Activated CD4-positive, alpha-beta T cell treated with anti-CD3 and anti-CD28 coated beads for 36 hours (primary cell): Measurements from ENCODE around the gene CDK10. TPM values are rescaled to one million over a fixed set of nuclear protein-coding genes. Genes with fewer than 3 reads are reported as not detected.

ENCODE experiments used
- ATAC-seq: fragments of 200-7000 bp; cut with Tn5 transposase; one replicate; pipeline ENCODE4 v1.10.0; 2021; ENCODE audit warnings: mild to moderate bottlenecking, moderate library complexity
- CTCF ChIA-PET: fragments of 350-600 bp; sonication (Branson Sonifier 250); formaldehyde crosslinking; loops from one replicate; lab custom pipeline; 2021; ENCODE audit warnings: antibody characterized with exemption; lab: Charles Lee
- POLR2A ChIA-PET: fragments of 350-600 bp; sonication (Branson Sonifier 250); formaldehyde crosslinking; loops from one replicate; lab custom pipeline; 2021; ENCODE audit warnings: antibody characterized with exemption, inconsistent platforms; lab: Charles Lee
- DNase-seq: peaks from one replicate; pipeline ENCODE4 v3.0.0-alpha.2; 2020
- H3K27ac Mint-ChIP-seq: one replicate; pipeline ENCODE4 v1.8.0; 2021; ENCODE audit warnings: mixed read lengths
- H3K27me3 Mint-ChIP-seq: one replicate; pipeline ENCODE4 v1.8.0; 2021; ENCODE audit warnings: mixed read lengths
- H3K36me3 Mint-ChIP-seq: one replicate; pipeline ENCODE4 v1.8.0; 2021; ENCODE audit warnings: low read depth, mixed read lengths
- H3K4me1 Mint-ChIP-seq: one replicate; pipeline ENCODE4 v1.8.0; 2021; ENCODE audit warnings: mixed read lengths
- H3K4me3 Mint-ChIP-seq: one replicate; pipeline ENCODE4 v1.8.0; 2021; ENCODE audit warnings: mild to moderate bottlenecking, moderate library complexity, mixed read lengths
- H3K9me3 Mint-ChIP-seq: one replicate; pipeline ENCODE4 v1.8.0; 2021; ENCODE audit warnings: low read depth, mixed read lengths
- intact Hi-C, 2 experiments: fragments of 100-400 bp; cut with DNase I in 1 of 2; cut with micrococcal nuclease in 1 of 2; formaldehyde crosslinking; loops; one replicate each; pipeline versions ENCODE4 v1.14.2 to v1.15.1; 2022 to 2024; cut with DNase I, micrococcal nuclease
- total RNA-seq, 2 experiments: library from RNA; stranded (reverse); gene quantifications; one replicate each; pipeline ENCODE4 v1.2.3, GENCODE V29; 2021

Gene CDK10
- total RNA-seq, 2 experiments from 2014 or later = 78.1 to 89.8 TPM

DNA sequence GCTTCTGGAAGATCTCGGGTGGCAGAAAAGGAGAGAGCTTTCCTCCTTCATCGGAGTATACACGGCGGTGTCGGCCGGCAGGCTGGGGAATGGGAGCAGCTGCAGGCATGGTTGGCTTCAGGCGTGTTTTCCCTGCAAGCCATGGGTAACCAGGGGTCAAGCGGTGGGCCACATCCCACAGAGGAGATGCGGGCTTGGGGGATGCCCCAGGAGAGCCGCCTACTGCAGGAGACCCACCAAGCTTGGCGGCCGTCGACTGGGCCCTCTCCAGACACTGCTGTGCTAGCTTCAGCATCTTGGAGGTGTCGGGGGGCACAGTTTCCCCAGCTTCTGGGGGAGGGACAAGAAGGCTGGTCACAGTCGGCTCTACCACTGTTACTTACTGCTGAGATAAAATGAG, 30.0 kb downstream of the CDK10 start:
- Mint-ChIP-seq H3K9me3 (no peaks in the 10 kb centered on the region), H3K27ac (no peak overlapping the region), H3K4me3 (no peak overlapping the region), H3K27me3 (no peaks in the 10 kb centered on the region), H3K4me1 (peaks cover 25% of the 10 kb centered on the region), H3K36me3 (peaks cover 19% of the 10 kb centered on the region)
- POLR2A ChIA-PET = no interaction called here
- CTCF ChIA-PET = interaction anchor here (0.7 to 1.0 kb wide), 3 partner anchors 11 to 17 kb away, joined by 3 to 4 read pairs (median 3); partner anchors contain the start of gene SPATA2L
- no peak for ATAC-seq
- DNase-seq = no peak
- intact Hi-C loops = no loop called here

- H3K27ac Mint-ChIP-seq = no peak overlapping the region
- CTCF ChIA-PET = interaction anchor here (1.0 kb wide), 2 partner anchors 16 to 17 kb away, joined by 3 to 4 read pairs; partner anchors contain the start of gene SPATA2L
- peaks cover 25% of the 10 kb centered on the region for H3K4me1 Mint-ChIP-seq
- no peaks in the 10 kb centered on the region for H3K9me3 Mint-ChIP-seq
- H3K27me3 Mint-ChIP-seq = no peaks in the 10 kb centered on the region
- no peak overlapping the region for H3K4me3 Mint-ChIP-seq
- POLR2A ChIA-PET = no interaction called here
- ATAC-seq (no peak), DNase-seq (no peak)
- H3K36me3 Mint-ChIP-seq = peaks cover 19% of the 10 kb centered on the region
- intact Hi-C loops = no loop called here
Measured at GRCh38 chr16:89716916-89717687, 30.6 kb downstream of the CDK10 start.

GRCh38 chr16:89717688-89718505, 31.4 kb downstream of the CDK10 start:
- Mint-ChIP-seq H3K27ac (no peak overlapping the region), H3K9me3 (no peaks in the 10 kb centered on the region), H3K4me1 (peaks cover 28% of the 10 kb centered on the region), H3K27me3 (no peaks in the 10 kb centered on the region), H3K4me3 (no peak overlapping the region), H3K36me3 (peaks cover 25% of the 10 kb centered on the region)
- ChIA-PET CTCF (interaction anchor here (1.0 to 2.6 kb wide), 2 partner anchors 12 to 16 kb away, joined by 3 to 11 read pairs; partner anchors contain the start of gene SPATA2L), POLR2A (no interaction called here)
- no peak for ATAC-seq
- intact Hi-C loops = no loop called here
- DNase-seq = no peak

DNA sequence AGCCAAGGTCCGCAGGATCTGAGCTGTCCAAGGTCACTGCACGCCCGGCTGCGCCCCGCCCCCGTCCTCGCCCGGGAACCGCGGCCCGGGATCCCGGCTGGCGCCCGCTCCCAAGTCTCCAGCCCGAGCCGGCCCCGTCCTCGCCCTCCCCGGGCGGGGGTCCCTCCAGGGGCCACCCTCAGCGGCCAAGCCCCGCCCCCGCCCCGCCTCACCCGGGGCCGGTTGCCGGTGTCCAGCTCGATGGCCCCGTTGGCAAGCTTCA, 34.0 kb downstream of the CDK10 start:
- H3K9me3 Mint-ChIP-seq = no peaks in the 10 kb centered on the region
- ChIA-PET POLR2A (no interaction called here), CTCF (interaction anchor here (2.6 kb wide), 1 partner anchor 14 kb away, joined by 11 read pairs; no protein-coding TSS in a partner anchor)
- peak; percentile 50 for DNase-seq
- H3K27ac Mint-ChIP-seq = peak overlapping the region; percentile 78
- no peak for ATAC-seq
- no peaks in the 10 kb centered on the region for H3K27me3 Mint-ChIP-seq
- intact Hi-C loops = loop anchor here (5.0 to 10.0 kb wide), 3 partner anchors 97 to 1266 kb away; partner anchors contain the start of genes MC1R (in 2 of the 2), FANCA (in 1 of the 2) and ZFPM1 (in 1 of the 2)
- H3K36me3 Mint-ChIP-seq = peaks cover 33% of the 10 kb centered on the region
- H3K4me3 Mint-ChIP-seq = peak overlapping the region; percentile 71
- peaks cover 40% of the 10 kb centered on the region for H3K4me1 Mint-ChIP-seq

DNA sequence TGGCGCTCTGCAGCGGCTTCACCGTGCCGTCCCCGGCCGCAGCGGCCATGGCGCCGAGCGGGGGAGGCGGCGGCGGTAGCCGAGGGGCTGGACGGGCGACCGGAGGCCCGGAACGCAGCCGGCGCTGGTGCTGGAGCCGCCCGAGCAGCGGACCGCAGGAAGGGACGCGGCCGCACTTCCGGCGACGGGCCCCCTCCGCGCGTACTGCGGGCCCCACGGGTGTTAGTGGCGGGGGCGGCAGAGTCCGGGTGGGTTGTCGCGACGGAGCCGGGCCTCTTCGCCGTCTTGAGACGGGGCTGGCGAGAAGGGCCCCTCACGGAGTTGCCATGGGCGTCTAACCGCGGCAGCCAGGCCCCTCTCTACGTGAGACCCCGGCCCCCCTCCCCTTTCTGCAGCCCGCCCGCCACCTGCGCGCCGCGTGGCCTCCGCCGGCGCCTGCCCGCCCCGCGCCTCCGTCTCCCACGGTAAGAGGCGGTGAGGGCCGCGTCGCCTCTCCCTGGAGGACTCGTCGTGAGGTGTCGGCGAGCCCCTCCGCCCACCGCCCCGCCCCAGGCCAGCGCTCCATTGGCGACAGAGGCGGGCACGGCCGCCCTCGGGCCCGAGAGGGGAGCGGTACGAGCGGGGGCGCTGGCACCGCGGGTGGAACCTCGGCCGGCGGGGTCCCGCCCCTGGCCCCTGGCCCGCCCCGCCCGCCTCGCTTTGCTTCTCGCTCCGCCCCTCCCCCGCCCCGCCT, 34.5 kb downstream of the CDK10 start, which contains the start of the genes VPS9D1 and ZNF276:
Gene VPS9D1 (minus strand): TSS at position 86 of the 733 bp plus-strand sequence. CDS start 37 bp downstream, at position 49.
Gene ZNF276 (plus strand): TSS at position 725 of the 733 bp plus-strand sequence. CDS start 104 bp downstream, outside the sequence.
- no peaks in the 10 kb centered on the region for H3K27me3 Mint-ChIP-seq
- H3K4me3 Mint-ChIP-seq = peak within 1 kb of the TSS; percentile 85
- peak within 1 kb of the TSS; percentile 84 for H3K27ac Mint-ChIP-seq
- peak; percentile 49 for ATAC-seq
- peaks cover 40% of the 10 kb centered on the region for H3K4me1 Mint-ChIP-seq
- ChIA-PET POLR2A (no interaction called here), CTCF (interaction anchor here (2.6 kb wide), 1 partner anchor 15 kb away, joined by 11 read pairs; no protein-coding TSS in a partner anchor)
- H3K36me3 Mint-ChIP-seq = peaks cover 32% of the 10 kb centered on the region
- intact Hi-C loops = loop anchor here (1.0 to 10.0 kb wide), 12 partner anchors 10 to 1266 kb away; partner anchors contain the start of genes FANCA (in 2 of the 2), MC1R (in 2 of the 2), CDK10 (in 1 of the 2) and CHMP1A (in 1 of the 2)
- H3K9me3 Mint-ChIP-seq = no peaks in the 10 kb centered on the region
- DNase-seq = peak; percentile 92

DNA sequence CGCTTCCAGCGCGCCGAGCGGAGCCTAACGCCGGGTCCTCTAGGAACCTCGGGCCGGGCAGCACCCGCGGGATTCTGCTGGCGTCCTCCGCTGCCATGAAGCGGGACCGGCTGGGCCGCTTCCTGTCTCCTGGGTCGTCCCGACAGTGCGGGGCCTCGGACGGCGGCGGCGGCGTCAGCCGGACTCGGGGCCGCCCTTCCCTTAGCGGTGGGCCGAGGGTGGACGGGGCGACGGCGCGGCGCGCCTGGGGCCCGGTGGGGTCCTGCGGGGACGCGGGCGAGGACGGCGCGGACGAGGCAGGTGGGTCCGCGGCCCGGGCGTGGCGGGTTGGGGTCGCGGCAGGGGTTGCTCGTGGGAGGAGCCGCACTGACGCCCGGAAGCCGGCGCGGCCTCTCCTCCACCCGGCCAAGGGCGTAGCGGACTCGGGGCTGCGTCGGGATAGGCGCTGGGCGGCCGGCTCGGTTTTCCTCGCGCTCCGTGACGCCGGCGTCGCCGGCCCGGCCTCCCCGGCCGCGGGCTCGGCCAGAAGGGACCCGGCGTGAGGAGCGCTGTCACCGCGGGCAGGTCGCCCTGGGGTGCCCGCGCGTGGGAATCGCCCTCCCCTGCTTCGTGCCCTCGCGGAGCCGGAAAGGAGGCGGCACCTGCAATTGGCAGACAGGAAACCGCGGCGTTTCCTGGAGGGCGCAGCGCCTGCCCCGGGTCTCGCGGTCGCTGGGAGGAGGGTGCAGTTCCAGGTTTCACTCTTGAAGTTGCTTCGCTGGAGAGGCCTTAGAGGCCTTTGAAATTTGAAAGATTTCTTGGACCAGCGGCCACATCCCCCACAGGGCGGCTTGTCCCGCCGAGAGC, 35.3 kb downstream of the CDK10 start:
- DNase-seq (peak; percentile 88), ATAC-seq (peak; percentile 26)
- Mint-ChIP-seq H3K36me3 (peaks cover 32% of the 10 kb centered on the region), H3K27me3 (no peaks in the 10 kb centered on the region), H3K27ac (no peak overlapping the region), H3K4me1 (peaks cover 41% of the 10 kb centered on the region), H3K4me3 (peak overlapping the region; percentile 85), H3K9me3 (no peaks in the 10 kb centered on the region)
- CTCF ChIA-PET = interaction anchor here (3.1 kb wide), 1 partner anchor 22 kb away, joined by 12 read pairs; no protein-coding TSS in a partner anchor
- intact Hi-C loops = loop anchor here (1.0 to 10.0 kb wide), 14 partner anchors 10 to 1267 kb away; partner anchors contain the start of genes FANCA (in 2 of the 2), MC1R (in 2 of the 2), TCF25 (in 2 of the 2) and CDK10 (in 1 of the 2)
- POLR2A ChIA-PET = no interaction called here

- peak; percentile 82 for DNase-seq
- intact Hi-C loops = loop anchor here (1.0 to 10.0 kb wide), 6 partner anchors 15 to 1268 kb away; partner anchors contain the start of genes MC1R (in 2 of the 2), FANCA (in 1 of the 2), TCF25 (in 1 of the 2) and ZFPM1 (in 1 of the 2)
- POLR2A ChIA-PET = no interaction called here
- ATAC-seq = peak; percentile 42
- H3K4me1 Mint-ChIP-seq = peaks cover 49% of the 10 kb centered on the region
- H3K9me3 Mint-ChIP-seq = no peaks in the 10 kb centered on the region
- CTCF ChIA-PET = interaction anchor here (1.3 to 3.1 kb wide), 3 partner anchors 9 to 23 kb away, joined by 7 to 12 read pairs (median 12); no protein-coding TSS in a partner anchor
- H3K27ac Mint-ChIP-seq = peak overlapping the region; percentile 84
- peaks cover 33% of the 10 kb centered on the region for H3K36me3 Mint-ChIP-seq
- peak overlapping the region; percentile 85 for H3K4me3 Mint-ChIP-seq
- H3K27me3 Mint-ChIP-seq = no peaks in the 10 kb centered on the region
Measured at GRCh38 chr16:89722392-89723278, 36.1 kb downstream of the CDK10 start.

DNA sequence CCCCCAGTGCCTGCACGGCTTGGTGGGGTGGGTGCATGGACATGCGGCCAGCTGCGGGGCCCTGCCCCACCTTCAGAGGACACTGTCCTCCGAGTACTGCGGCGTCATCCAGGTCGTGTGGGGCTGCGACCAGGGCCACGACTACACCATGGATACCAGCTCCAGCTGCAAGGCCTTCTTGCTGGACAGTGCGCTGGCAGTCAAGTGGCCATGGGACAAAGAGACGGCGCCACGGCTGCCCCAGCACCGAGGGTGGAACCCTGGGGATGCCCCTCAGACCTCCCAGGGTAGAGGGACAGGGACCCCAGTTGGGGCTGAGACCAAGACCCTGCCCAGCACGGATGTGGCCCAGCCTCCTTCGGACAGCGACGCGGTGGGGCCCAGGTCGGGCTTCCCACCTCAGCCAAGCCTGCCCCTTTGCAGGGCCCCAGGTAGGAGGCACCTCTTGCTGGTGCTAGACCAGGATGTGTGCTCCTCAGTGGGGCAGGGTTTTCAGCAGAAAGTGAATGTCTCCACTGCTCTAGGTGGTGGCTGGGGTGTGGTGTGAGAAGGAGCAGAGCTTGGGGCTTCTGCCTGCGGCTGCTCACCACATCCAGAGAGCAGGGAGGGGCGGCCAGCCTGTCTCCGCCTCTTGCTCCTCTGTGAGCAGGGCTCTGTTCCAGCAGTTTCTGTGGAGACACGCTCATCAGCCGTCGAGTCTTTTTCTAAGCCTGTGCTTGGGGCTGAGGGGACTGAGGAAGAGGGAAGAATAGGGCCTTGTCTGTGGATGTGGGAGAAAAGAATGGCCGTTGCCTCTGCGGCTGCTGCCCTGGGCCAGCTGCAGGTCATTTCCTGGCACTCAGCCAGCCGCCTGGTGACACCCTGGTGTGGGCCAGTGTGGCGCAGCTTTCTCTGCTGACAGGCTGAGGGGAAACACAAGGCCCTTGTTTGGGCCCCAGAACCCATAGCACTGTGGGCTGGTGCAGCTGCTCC, 37.1 kb downstream of the CDK10 start:
- POLR2A ChIA-PET = interaction anchor here (0.6 kb wide), 1 partner anchor 17 kb away, joined by 4 read pairs; no protein-coding TSS in a partner anchor
- intact Hi-C loops = loop anchor here (5.0 to 10.0 kb wide), 3 partner anchors 94 to 1269 kb away; partner anchors contain the start of genes MC1R (in 2 of the 2), FANCA (in 1 of the 2) and ZFPM1 (in 1 of the 2)
- peaks cover 31% of the 10 kb centered on the region for H3K36me3 Mint-ChIP-seq
- DNase-seq (peak; percentile 87), ATAC-seq (peak; percentile 51)
- H3K9me3 Mint-ChIP-seq = no peaks in the 10 kb centered on the region
- peak overlapping the region; percentile 89 for H3K27ac Mint-ChIP-seq
- H3K4me1 Mint-ChIP-seq = peaks cover 53% of the 10 kb centered on the region
- H3K27me3 Mint-ChIP-seq = no peaks in the 10 kb centered on the region
- CTCF ChIA-PET = interaction anchor here (0.6 to 3.1 kb wide), 5 partner anchors 8 to 941 kb away, joined by 3 to 12 read pairs (median 7); no protein-coding TSS in a partner anchor
- H3K4me3 Mint-ChIP-seq = peak overlapping the region; percentile 85
